Measurements from ENCODE around the gene NSMCE4A. TPM values are rescaled to one million over a fixed set of nuclear protein-coding genes. Genes with fewer than 3 reads are reported as not detected.
"Not testable (repeated sequence)": the region's sequence is repeated elsewhere in the genome, so short reads cannot be mapped to it uniquely, and the experiment has no call there.

Gene NSMCE4A
- polyA plus RNA-seq, 2 donors, result 39.8 to 61.4 TPM

- Histone ChIP-seq H3K36me3 (ENCODE audit: control insufficient read depth in 2 of 2, insufficient read depth in 2 of 2, low read length in 1 of 2) (no peaks in the 10 kb centered on the region), H3K4me3 (ENCODE audit: low read depth in 1 of 2, low read length in 2 of 2) (no peak overlapping the region), H3K4me1 (ENCODE audit: control insufficient read depth in 2 of 2, insufficient read depth in 2 of 2, low read length in 1 of 2) (no peaks in the 10 kb centered on the region), H3K27ac (ENCODE audit: low read depth in 2 of 2, low read length in 1 of 2) (no peak overlapping the region), H3K27me3 (ENCODE audit: control insufficient read depth in 1 of 2, insufficient read depth in 2 of 2, low read length in 2 of 2) (no peaks in the 10 kb centered on the region), H3K9me3 (ENCODE audit: control insufficient read depth in 2 of 2, insufficient read depth in 1 of 2, low read depth in 1 of 2, low read length in 1 of 2) (no peaks in the 10 kb centered on the region)
- WGBS, 2 donors, result 43 to 52% methylated on average over 2 of the region's 2 CpGs
Observed at GRCh38 chr10:121949049-121949448, 26.0 kb downstream of the NSMCE4A start.

- Histone ChIP-seq H3K4me3 (ENCODE audit: low read depth in 1 of 2, low read length in 2 of 2) (no peak overlapping the region), H3K27ac (ENCODE audit: low read depth in 2 of 2, low read length in 1 of 2) (no peak overlapping the region), H3K9me3 (ENCODE audit: control insufficient read depth in 2 of 2, insufficient read depth in 1 of 2, low read depth in 1 of 2, low read length in 1 of 2) (no peaks in the 10 kb centered on the region), H3K36me3 (ENCODE audit: control insufficient read depth in 2 of 2, insufficient read depth in 2 of 2, low read length in 1 of 2) (no peaks in the 10 kb centered on the region), H3K4me1 (ENCODE audit: control insufficient read depth in 2 of 2, insufficient read depth in 2 of 2, low read length in 1 of 2) (no peaks in the 10 kb centered on the region), H3K27me3 (ENCODE audit: control insufficient read depth in 1 of 2, insufficient read depth in 2 of 2, low read length in 2 of 2) (no peaks in the 10 kb centered on the region)
- 81 to 82% methylated on average over 7 of the region's 7 CpGs for WGBS, 2 donors
Observed at GRCh38 chr10:121947343-121948330, 27.4 kb downstream of the NSMCE4A start.

GRCh38 chr10:121942749-121943416 is 32.1 kb downstream of the NSMCE4A start:
- Histone ChIP-seq H3K9me3 (ENCODE audit: control insufficient read depth in 2 of 2, insufficient read depth in 1 of 2, low read depth in 1 of 2, low read length in 1 of 2) (no peaks in the 10 kb centered on the region), H3K27ac (ENCODE audit: low read depth in 2 of 2, low read length in 1 of 2) (no peak overlapping the region), H3K27me3 (ENCODE audit: control insufficient read depth in 1 of 2, insufficient read depth in 2 of 2, low read length in 2 of 2) (no peaks in the 10 kb centered on the region), H3K4me1 (ENCODE audit: control insufficient read depth in 2 of 2, insufficient read depth in 2 of 2, low read length in 1 of 2) (no peaks in the 10 kb centered on the region), H3K4me3 (ENCODE audit: low read depth in 1 of 2, low read length in 2 of 2) (no peak overlapping the region), H3K36me3 (ENCODE audit: control insufficient read depth in 2 of 2, insufficient read depth in 2 of 2, low read length in 1 of 2) (no peaks in the 10 kb centered on the region)
- 66 to 86% methylated on average over 2 of the region's 2 CpGs for WGBS, 2 donors

GRCh38 chr10:121941532-121941931 is 33.5 kb downstream of the NSMCE4A start:
- 76 to 80% methylated on average over 3 of the region's 3 CpGs for WGBS, 2 donors
- no peaks in the 10 kb centered on the region for H3K4me1 ChIP-seq (ENCODE audit: control insufficient read depth in 2 of 2, insufficient read depth in 2 of 2, low read length in 1 of 2)
- H3K27ac ChIP-seq (ENCODE audit: low read depth in 2 of 2, low read length in 1 of 2), result no peak overlapping the region
- H3K9me3 ChIP-seq (ENCODE audit: control insufficient read depth in 2 of 2, insufficient read depth in 1 of 2, low read depth in 1 of 2, low read length in 1 of 2), result no peaks in the 10 kb centered on the region
- no peaks in the 10 kb centered on the region for H3K36me3 ChIP-seq (ENCODE audit: control insufficient read depth in 2 of 2, insufficient read depth in 2 of 2, low read length in 1 of 2)
- H3K4me3 ChIP-seq (ENCODE audit: low read depth in 1 of 2, low read length in 2 of 2), result no peak overlapping the region
- no peaks in the 10 kb centered on the region for H3K27me3 ChIP-seq (ENCODE audit: control insufficient read depth in 1 of 2, insufficient read depth in 2 of 2, low read length in 2 of 2)

- 97% methylated on average over 2 of the region's 2 CpGs for WGBS, 2 donors
- Histone ChIP-seq H3K27ac (ENCODE audit: low read depth in 2 of 2, low read length in 1 of 2) (no peak overlapping the region), H3K4me3 (ENCODE audit: low read depth in 1 of 2, low read length in 2 of 2) (no peak overlapping the region), H3K4me1 (ENCODE audit: control insufficient read depth in 2 of 2, insufficient read depth in 2 of 2, low read length in 1 of 2) (no peaks in the 10 kb centered on the region), H3K27me3 (ENCODE audit: control insufficient read depth in 1 of 2, insufficient read depth in 2 of 2, low read length in 2 of 2) (no peaks in the 10 kb centered on the region), H3K36me3 (ENCODE audit: control insufficient read depth in 2 of 2, insufficient read depth in 2 of 2, low read length in 1 of 2) (no peaks in the 10 kb centered on the region), H3K9me3 (ENCODE audit: control insufficient read depth in 2 of 2, insufficient read depth in 1 of 2, low read depth in 1 of 2, low read length in 1 of 2) (no peaks in the 10 kb centered on the region)
Observed at GRCh38 chr10:121936295-121936694, 38.7 kb downstream of the NSMCE4A start.

GRCh38 chr10:121935702-121936101 is 39.3 kb downstream of the NSMCE4A start:
- no peaks in the 10 kb centered on the region for H3K36me3 ChIP-seq (ENCODE audit: control insufficient read depth in 2 of 2, insufficient read depth in 2 of 2, low read length in 1 of 2)
- 47 to 52% methylated on average over 7 of the region's 7 CpGs for WGBS, 2 donors
- no peaks in the 10 kb centered on the region for H3K4me1 ChIP-seq (ENCODE audit: control insufficient read depth in 2 of 2, insufficient read depth in 2 of 2, low read length in 1 of 2)
- no peak overlapping the region for H3K4me3 ChIP-seq (ENCODE audit: low read depth in 1 of 2, low read length in 2 of 2)
- no peaks in the 10 kb centered on the region for H3K27me3 ChIP-seq (ENCODE audit: control insufficient read depth in 1 of 2, insufficient read depth in 2 of 2, low read length in 2 of 2)
- no peaks in the 10 kb centered on the region for H3K9me3 ChIP-seq (ENCODE audit: control insufficient read depth in 2 of 2, insufficient read depth in 1 of 2, low read depth in 1 of 2, low read length in 1 of 2)
- H3K27ac ChIP-seq (ENCODE audit: low read depth in 2 of 2, low read length in 1 of 2), result no peak overlapping the region

GRCh38 chr10:121930268-121931085 is 44.5 kb downstream of the NSMCE4A start:
- not testable (repeated sequence) for H3K36me3 ChIP-seq (ENCODE audit: control insufficient read depth in 2 of 2, insufficient read depth in 2 of 2, low read length in 1 of 2); H3K4me3 ChIP-seq (ENCODE audit: low read depth in 1 of 2, low read length in 2 of 2); H3K9me3 ChIP-seq (ENCODE audit: control insufficient read depth in 2 of 2, insufficient read depth in 1 of 2, low read depth in 1 of 2, low read length in 1 of 2); H3K4me1 ChIP-seq (ENCODE audit: control insufficient read depth in 2 of 2, insufficient read depth in 2 of 2, low read length in 1 of 2); H3K27me3 ChIP-seq (ENCODE audit: control insufficient read depth in 1 of 2, insufficient read depth in 2 of 2, low read length in 2 of 2)
- H3K27ac ChIP-seq (ENCODE audit: low read depth in 2 of 2, low read length in 1 of 2), result peak overlapping the region in 1 of 2 donors; percentile 40
- WGBS, 2 donors, result 49 to 50% methylated on average over 11 of the region's 11 CpGs

GRCh38 chr10:121929585-121930267 is 45.3 kb downstream of the NSMCE4A start:
- WGBS, 2 donors, result 81 to 82% methylated on average over 14 of the region's 14 CpGs

GRCh38 chr10:121928528-121928884 is 46.5 kb downstream of the NSMCE4A start:
- H3K36me3 ChIP-seq (ENCODE audit: control insufficient read depth in 2 of 2, insufficient read depth in 2 of 2, low read length in 1 of 2), result no peaks in the 10 kb centered on the region
- no peaks in the 10 kb centered on the region for H3K27me3 ChIP-seq (ENCODE audit: control insufficient read depth in 1 of 2, insufficient read depth in 2 of 2, low read length in 2 of 2)
- peak overlapping the region; percentile 93 to 98 for H3K27ac ChIP-seq (ENCODE audit: low read depth in 2 of 2, low read length in 1 of 2)
- 1 to 2% methylated on average over 20 of the region's 20 CpGs for WGBS, 2 donors
- H3K4me3 ChIP-seq (ENCODE audit: low read depth in 1 of 2, low read length in 2 of 2), result peak overlapping the region; percentile 75 to 94
- H3K9me3 ChIP-seq (ENCODE audit: control insufficient read depth in 2 of 2, insufficient read depth in 1 of 2, low read depth in 1 of 2, low read length in 1 of 2), result no peaks in the 10 kb centered on the region
- peaks cover 0 to 4% of the 10 kb centered on the region in 2 donors for H3K4me1 ChIP-seq (ENCODE audit: control insufficient read depth in 2 of 2, insufficient read depth in 2 of 2, low read length in 1 of 2)

More at GRCh38 chr10:121929585-121930267, 45.3 kb downstream of the NSMCE4A start:
- H3K27me3 ChIP-seq (ENCODE audit: control insufficient read depth in 1 of 2, insufficient read depth in 2 of 2, low read length in 2 of 2); H3K4me3 ChIP-seq (ENCODE audit: low read depth in 1 of 2, low read length in 2 of 2); H3K9me3 ChIP-seq (ENCODE audit: control insufficient read depth in 2 of 2, insufficient read depth in 1 of 2, low read depth in 1 of 2, low read length in 1 of 2); H3K36me3 ChIP-seq (ENCODE audit: control insufficient read depth in 2 of 2, insufficient read depth in 2 of 2, low read length in 1 of 2); H3K4me1 ChIP-seq (ENCODE audit: control insufficient read depth in 2 of 2, insufficient read depth in 2 of 2, low read length in 1 of 2): not testable (repeated sequence)
- peak overlapping the region in 1 of 2 donors; percentile 40 for H3K27ac ChIP-seq (ENCODE audit: low read depth in 2 of 2, low read length in 1 of 2)
